GM19438 (cell line): ENCODE measurements around the gene URAD.
"Not testable (repeated sequence)": the region's sequence is repeated elsewhere in the genome, so short reads cannot be mapped to it uniquely, and the experiment has no call there.

Experiments used
- ATAC-seq: cut with Tn5 transposase; IDR thresholded peaks from one replicate; pipeline ENCODE4 v1.9.1; 2021; ENCODE audit warnings: low read depth; ENCODE audit not compliant: unreplicated experiment

URAD gene

GRCh38 chr13:27971776-27972477 is 16.6 kb downstream of the URAD start:
- no peak for ATAC-seq

GRCh38 chr13:27971236-27971645 is 17.3 kb downstream of the URAD start:
- ATAC-seq: no peak

GRCh38 chr13:27970382-27971235 is 17.9 kb downstream of the URAD start:
- ATAC-seq: no peak

- ATAC-seq: no peak
Observed at GRCh38 chr13:27969866-27970229, 18.6 kb downstream of the URAD start.

- no peak for ATAC-seq
Observed at GRCh38 chr13:27969082-27969865, 19.2 kb downstream of the URAD start, which contains the start of gene CDX2. TSS of gene CDX2 (minus strand) at chr13:27969315. CDS start at chr13:27969006, 309 bp downstream.

- ATAC-seq: no peak
Observed at GRCh38 chr13:27968316-27969081, 20.0 kb downstream of the URAD start.

- no peak for ATAC-seq
Observed at GRCh38 chr13:27967736-27968315, 20.7 kb downstream of the URAD start.

- no peak for ATAC-seq
Observed at GRCh38 chr13:27967203-27967735, 21.2 kb downstream of the URAD start.

- no peak for ATAC-seq
Observed at GRCh38 chr13:27966641-27967202, 21.8 kb downstream of the URAD start.

GRCh38 chr13:27965740-27966640 is 22.5 kb downstream of the URAD start:
- no peak for ATAC-seq

GRCh38 chr13:27965343-27965739 is 23.2 kb downstream of the URAD start:
- ATAC-seq: no peak

- ATAC-seq: no peak
Observed at GRCh38 chr13:27964741-27965323, 23.7 kb downstream of the URAD start.

- not testable (repeated sequence) for ATAC-seq
Observed at GRCh38 chr13:27964206-27964605, 24.3 kb downstream of the URAD start.

GRCh38 chr13:27963491-27963890 is 25.0 kb downstream of the URAD start:
- ATAC-seq: no peak

GRCh38 chr13:27962982-27963381 is 25.5 kb downstream of the URAD start:
- no peak for ATAC-seq

- ATAC-seq: no peak
Observed at GRCh38 chr13:27962128-27962841, 26.2 kb downstream of the URAD start.
